Mesodermal cell (in vitro differentiated cells): ENCODE measurements around the gene PARP3.
A peak's percentile ranks its signal among the peaks of the same experiment; 100 is the strongest.

Source experiments
- H3K27ac ChIP-seq: 2 replicates; pipeline ENCODE4 v1.7.0; 2013; ENCODE audit warnings: mild to moderate bottlenecking, low read depth, low read length, moderate library complexity; ENCODE audit not compliant: severe bottlenecking
- H3K36me3 ChIP-seq: 2 replicates; pipeline ENCODE4 v1.7.1; 2013; ENCODE audit warnings: mild to moderate bottlenecking, low read length, moderate library complexity; ENCODE audit not compliant: control insufficient read depth, insufficient read depth
- H3K4me1 ChIP-seq: one replicate; pipeline ENCODE4 v1.7.1; 2013; ENCODE audit warnings: mild to moderate bottlenecking, low read length; ENCODE audit not compliant: insufficient read depth, control insufficient read depth, poor library complexity, severe bottlenecking
- H3K4me3 ChIP-seq: 2 replicates; pipeline ENCODE4 v1.7.0; 2013; ENCODE audit warnings: low read length, control low read depth, mild to moderate bottlenecking; ENCODE audit not compliant: insufficient read depth, poor library complexity, severe bottlenecking; ENCODE audit errors: extremely low read depth
- H3K9me3 ChIP-seq: 2 replicates; pipeline ENCODE4 v1.7.1; 2013; ENCODE audit warnings: mild to moderate bottlenecking, low read length, moderate library complexity; ENCODE audit not compliant: control insufficient read depth
- WGBS, 2 experiments: methylation state at CpG; one replicate each; pipeline ENCODE4 v1.1.5; 2013; ENCODE audit warnings: missing lambda C conversion rate in 2 of 2; ENCODE audit not compliant: insufficient coverage in 2 of 2; 5-methylcytosine and 5-hydroxymethylcytosine counted together

The PARP3 gene

DNA sequence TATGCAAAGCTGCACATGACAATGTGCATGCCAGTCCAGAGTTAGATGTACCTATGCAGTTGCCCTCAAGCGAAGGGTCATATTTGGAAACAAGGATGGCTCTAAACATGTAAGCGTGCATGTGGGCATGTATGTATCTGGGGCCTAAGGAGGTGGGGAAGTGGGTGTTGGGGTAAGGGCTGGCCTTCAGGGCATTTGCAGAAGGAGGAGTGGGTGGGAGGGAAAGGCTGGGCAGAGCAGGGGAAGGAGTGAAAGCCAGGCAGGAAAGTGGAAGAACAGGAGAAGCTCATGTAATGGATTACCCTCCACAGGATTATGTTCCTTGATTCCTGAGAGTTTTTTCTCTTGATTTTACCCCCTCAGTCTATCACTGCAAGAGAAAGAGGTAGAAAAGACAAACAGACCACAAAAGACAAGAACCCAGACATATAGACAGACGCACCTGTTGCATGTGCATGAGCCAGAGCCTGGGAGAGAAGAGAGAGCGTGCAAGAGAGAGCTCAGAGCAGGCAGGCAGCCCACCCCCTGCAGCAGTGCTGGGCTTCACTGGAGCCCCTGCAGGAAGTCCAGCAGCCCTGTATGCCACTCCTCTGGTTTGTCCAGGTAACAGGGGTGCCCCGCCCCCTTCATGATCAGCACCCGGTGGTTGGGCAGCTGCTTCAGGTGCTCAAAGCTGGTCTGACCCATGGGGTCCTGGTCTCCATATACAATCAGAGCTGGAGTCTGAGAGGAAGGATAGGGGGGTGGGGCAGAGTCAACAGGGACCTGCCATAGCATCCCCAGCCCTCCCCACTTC lies 26.9 kb downstream of the PARP3 start:
- no peaks in the 10 kb centered on the region for H3K9me3 ChIP-seq
- 76 to 84% methylated on average over 4 to 6 of the region's 6 CpGs for WGBS, 2 experiments

DNA sequence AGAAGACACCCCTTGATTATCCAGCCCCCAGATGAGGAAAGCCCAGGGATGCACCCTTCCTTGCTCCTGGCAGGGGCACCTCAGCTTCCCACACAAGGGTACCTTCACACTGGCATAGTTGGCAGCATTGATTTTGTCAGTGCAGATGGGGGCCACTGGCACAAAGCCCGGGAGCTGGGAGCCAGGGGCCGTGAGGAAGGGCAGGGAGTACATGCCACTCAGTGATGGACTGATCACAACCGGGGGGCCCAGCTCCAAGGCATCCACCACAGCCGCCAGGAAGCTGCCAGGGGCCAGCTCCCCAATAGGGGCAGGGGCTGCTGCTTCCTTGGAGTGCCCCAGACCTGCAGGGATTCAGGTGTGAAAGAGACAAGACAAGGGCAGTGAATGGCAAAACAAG lies 27.7 kb downstream of the PARP3 start:
- Histone ChIP-seq H3K36me3 (peaks cover 8% of the 10 kb centered on the region), H3K4me1 (peaks cover 31% of the 10 kb centered on the region), H3K4me3 (no peak overlapping the region), H3K27ac (no peak overlapping the region), H3K9me3 (no peaks in the 10 kb centered on the region)
- WGBS, 2 experiments = 88 to 94% methylated on average over 4 of the region's 4 CpGs

More for the DNA sequence above, 26.9 kb downstream of the PARP3 start:
- peaks cover 28% of the 10 kb centered on the region for H3K4me1 ChIP-seq
- H3K27ac ChIP-seq = peak overlapping the region; percentile 93
- H3K4me3 ChIP-seq = no peak overlapping the region
- peaks cover 11% of the 10 kb centered on the region for H3K36me3 ChIP-seq

GRCh38 chr3:51970606-51971300 lies 28.6 kb downstream of the PARP3 start:
- WGBS, 2 experiments = 95% methylated on average over 4 to 6 of the region's 6 CpGs
- H3K9me3 ChIP-seq = no peaks in the 10 kb centered on the region
- H3K27ac ChIP-seq = no peak overlapping the region
- peaks cover under 1% of the 10 kb centered on the region for H3K36me3 ChIP-seq
- peaks cover 33% of the 10 kb centered on the region for H3K4me1 ChIP-seq
- H3K4me3 ChIP-seq = no peak overlapping the region

- H3K36me3 ChIP-seq = no peaks in the 10 kb centered on the region
- 97% methylated on average over 10 to 11 of the region's 11 CpGs for WGBS, 2 experiments
- no peak overlapping the region for H3K27ac ChIP-seq
- peaks cover 31% of the 10 kb centered on the region for H3K4me1 ChIP-seq
- no peak overlapping the region for H3K4me3 ChIP-seq
- H3K9me3 ChIP-seq = no peaks in the 10 kb centered on the region
Observed at GRCh38 chr3:51971350-51971749, 29.2 kb downstream of the PARP3 start.

GRCh38 chr3:51974277-51974962 lies 32.3 kb downstream of the PARP3 start:
- H3K36me3 ChIP-seq = no peaks in the 10 kb centered on the region
- WGBS, 2 experiments = 61 to 63% methylated on average over 28 of the region's 30 CpGs
- H3K9me3 ChIP-seq = no peaks in the 10 kb centered on the region
- no peak overlapping the region for H3K27ac ChIP-seq
- peak overlapping the region; percentile 54 for H3K4me3 ChIP-seq
- peaks cover 22% of the 10 kb centered on the region for H3K4me1 ChIP-seq

GRCh38 chr3:51974963-51975851 lies 33.0 kb downstream of the PARP3 start, which contains the start of gene ABHD14A:
Gene ABHD14A (plus strand): TSS chr3:51975064. CDS start chr3:51975136, 72 bp downstream.
- Histone ChIP-seq H3K9me3 (no peaks in the 10 kb centered on the region), H3K4me3 (peak within 1 kb of the TSS; percentile 54), H3K36me3 (peaks cover 1% of the 10 kb centered on the region), H3K4me1 (peaks cover 22% of the 10 kb centered on the region), H3K27ac (no peak within 1 kb of the TSS)
- WGBS, 2 experiments = 6 to 8% methylated on average over 44 to 49 of the region's 63 CpGs

DNA sequence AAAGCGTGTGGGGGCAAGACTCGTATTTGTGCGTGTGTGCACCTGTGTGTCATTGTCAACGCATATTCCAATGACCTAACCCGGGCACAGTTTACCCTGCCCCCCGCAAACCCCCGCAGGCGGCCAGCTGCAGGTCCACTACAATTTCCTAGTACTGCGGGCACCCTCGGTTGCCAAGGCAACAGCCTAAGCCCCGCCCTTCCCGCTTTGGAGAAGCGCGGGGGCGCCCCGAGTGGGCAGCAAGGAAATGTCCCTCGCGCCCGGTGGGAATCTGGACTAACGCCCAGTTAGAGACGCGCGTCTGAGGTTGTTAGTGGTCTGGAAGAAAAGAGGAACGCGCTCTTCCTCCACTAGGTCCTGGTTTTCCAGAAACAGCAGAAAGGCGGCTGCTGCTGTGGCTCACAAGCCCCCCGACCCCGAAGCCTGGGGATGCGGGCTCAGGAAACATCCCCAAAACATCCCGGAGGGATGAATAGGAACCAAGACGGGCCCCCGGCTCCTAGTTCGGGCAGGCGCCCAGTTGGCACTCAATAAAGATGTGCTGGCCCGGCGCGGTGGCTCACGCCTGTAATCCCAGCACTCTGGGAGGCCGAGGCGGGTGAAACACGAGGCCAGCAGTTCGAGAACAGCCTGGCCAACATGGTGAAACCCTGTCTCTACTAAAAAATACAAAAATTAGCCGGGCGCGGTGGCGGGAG lies 33.8 kb downstream of the PARP3 start:
- Histone ChIP-seq H3K4me1 (peaks cover 21% of the 10 kb centered on the region), H3K9me3 (no peaks in the 10 kb centered on the region), H3K36me3 (peaks cover 9% of the 10 kb centered on the region), H3K4me3 (peak overlapping the region; percentile 54), H3K27ac (no peak overlapping the region)
- WGBS, 2 experiments = 54 to 65% methylated on average over 28 to 44 of the region's 46 CpGs

DNA sequence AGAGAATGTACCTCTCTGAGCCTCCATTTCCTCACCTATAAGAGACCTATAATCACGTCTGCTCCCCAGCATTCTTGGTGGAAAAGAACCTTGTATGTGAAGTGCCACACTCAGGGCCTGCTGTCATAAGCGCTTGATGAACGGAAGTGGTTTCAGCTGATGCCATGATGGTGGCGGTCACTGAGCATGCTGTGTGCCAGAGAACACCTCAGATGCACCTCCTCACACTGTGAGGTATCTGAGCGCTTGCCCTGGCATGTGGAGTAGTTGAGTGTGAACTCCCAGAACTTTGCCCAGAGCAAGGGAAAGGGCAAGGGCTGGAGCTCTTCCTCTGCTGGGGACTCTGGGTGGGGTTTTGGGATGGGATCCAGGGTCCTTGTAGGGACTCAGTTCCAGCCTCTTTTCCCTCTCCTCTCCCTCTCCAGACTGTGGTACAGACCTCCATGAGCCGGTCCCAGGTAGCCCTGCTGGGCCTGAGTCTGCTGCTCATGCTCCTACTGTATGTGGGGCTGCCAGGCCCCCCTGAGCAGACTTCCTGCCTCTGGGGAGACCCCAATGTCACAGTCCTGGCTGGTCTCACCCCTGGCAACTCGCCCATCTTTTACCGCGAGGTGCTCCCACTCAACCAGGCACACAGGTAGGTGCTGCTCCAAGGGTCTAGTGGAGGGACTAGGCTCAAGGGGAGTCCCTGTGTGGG lies 35.4 kb downstream of the PARP3 start:
- WGBS, 2 experiments = 93 to 94% methylated on average over 2 to 7 of the region's 9 CpGs
- Histone ChIP-seq H3K4me3 (no peak overlapping the region), H3K9me3 (no peaks in the 10 kb centered on the region), H3K36me3 (peaks cover 9% of the 10 kb centered on the region), H3K4me1 (peaks cover 20% of the 10 kb centered on the region), H3K27ac (no peak overlapping the region)

DNA sequence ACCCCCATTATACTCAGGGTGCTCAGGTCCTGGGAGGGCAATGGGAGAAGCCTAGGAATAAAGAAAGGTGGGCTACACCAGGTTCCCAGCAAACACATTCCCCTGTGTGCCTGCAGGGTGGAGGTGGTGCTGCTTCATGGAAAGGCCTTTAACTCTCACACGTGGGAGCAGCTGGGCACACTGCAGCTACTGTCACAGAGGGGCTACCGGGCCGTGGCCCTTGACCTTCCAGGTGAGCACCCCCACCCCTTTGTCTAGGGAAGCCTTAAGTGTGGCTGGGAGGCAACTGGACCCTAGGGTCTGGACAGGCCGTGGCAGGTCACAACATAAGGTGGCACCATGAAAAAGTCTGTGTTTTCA lies 36.0 kb downstream of the PARP3 start:
- 83 to 94% methylated on average over 3 to 4 of the region's 4 CpGs for WGBS, 2 experiments
- H3K27ac ChIP-seq = no peak overlapping the region
- H3K9me3 ChIP-seq = no peaks in the 10 kb centered on the region
- no peak overlapping the region for H3K4me3 ChIP-seq
- H3K4me1 ChIP-seq = peaks cover 20% of the 10 kb centered on the region
- H3K36me3 ChIP-seq = peaks cover 9% of the 10 kb centered on the region
